Activated CD4-positive, CD25-positive, alpha-beta regulatory T cell treated with anti-CD3 and anti-CD28 coated beads, Interleukin-2, amount 50 U/mL, for 72 hours (primary cell): ENCODE data around the gene SLC8A2.

Experiments
- DNase-seq: peaks from one replicate; pipeline ENCODE4 v3.0.0; 2021

Gene SLC8A2

GRCh38 chr19:47485210-47485609, 13.5 kb upstream of the SLC8A2 start:
- no peak for DNase-seq

- peak; percentile 91 for DNase-seq
Observed at GRCh38 chr19:47483800-47484690, 12.4 kb upstream of the SLC8A2 start, which contains the start of gene KPTN. Gene KPTN, minus strand, starts transcription at chr19:47484219. Its CDS starts 59 bp downstream, at chr19:47484160.

- no peak for DNase-seq
Observed at GRCh38 chr19:47483200-47483599, 11.5 kb upstream of the SLC8A2 start.

- no peak for DNase-seq
Observed at GRCh38 chr19:47481460-47482052, 9.9 kb upstream of the SLC8A2 start.

GRCh38 chr19:47480658-47481057, 9.0 kb upstream of the SLC8A2 start:
- DNase-seq = no peak

GRCh38 chr19:47479701-47480503, 8.2 kb upstream of the SLC8A2 start:
- DNase-seq = no peak

- no peak for DNase-seq
Observed at GRCh38 chr19:47476438-47476972, 4.8 kb upstream of the SLC8A2 start.

- DNase-seq = no peak
Observed at GRCh38 chr19:47475465-47475864, 3.8 kb upstream of the SLC8A2 start.

- DNase-seq = no peak
Observed at GRCh38 chr19:47473336-47473735, 1.6 kb upstream of the SLC8A2 start.

- no peak for DNase-seq
Observed at GRCh38 chr19:47471381-47471732, 336 bp downstream of the SLC8A2 start.

GRCh38 chr19:47470447-47471195, 1.1 kb downstream of the SLC8A2 start:
- no peak for DNase-seq

- DNase-seq = no peak
Observed at GRCh38 chr19:47469719-47470118, 2.0 kb downstream of the SLC8A2 start.

- DNase-seq = no peak
Observed at GRCh38 chr19:47469363-47469700, 2.4 kb downstream of the SLC8A2 start.

- DNase-seq = no peak
Observed at GRCh38 chr19:47467914-47468313, 3.8 kb downstream of the SLC8A2 start.

GRCh38 chr19:47465957-47466356, 5.7 kb downstream of the SLC8A2 start:
- DNase-seq = no peak

- no peak for DNase-seq
Observed at GRCh38 chr19:47464675-47465419, 6.8 kb downstream of the SLC8A2 start.

- no peak for DNase-seq
Observed at GRCh38 chr19:47461876-47462275, 9.8 kb downstream of the SLC8A2 start.

GRCh38 chr19:47459477-47459876, 12.2 kb downstream of the SLC8A2 start:
- DNase-seq = no peak

GRCh38 chr19:47458672-47459071, 13.0 kb downstream of the SLC8A2 start:
- no peak for DNase-seq

- no peak for DNase-seq
Observed at GRCh38 chr19:47456721-47457474, 14.8 kb downstream of the SLC8A2 start.

- DNase-seq = no peak
Observed at GRCh38 chr19:47450478-47450877, 21.2 kb downstream of the SLC8A2 start.
